Right lobe of liver (tissue), 4 donors: Measurements from ENCODE around the gene YIF1B.
"Not testable (repeated sequence)": the region's sequence is repeated elsewhere in the genome, so short reads cannot be mapped to it uniquely, and the experiment has no call there.

ENCODE experiments used
- POLR2A ChIP-seq: fragments of 450-650 bp; IDR thresholded peaks from one replicate; pipeline ENCODE4 v1.6.1; 2017; ENCODE audit warnings: antibody characterized with exemption, mild to moderate bottlenecking
- TF ChIP-seq, protein P1 (sequence below), 4 donors: fragments of 200-600 bp in 3 of 4; fragments of 450-650 bp in 1 of 4; IDR thresholded peaks; one replicate each; pipeline versions ENCODE4 v1.5.1 to v1.8.0; 2016 to 2022; ENCODE audit warnings: antibody characterized with exemption in 4 of 4, mild to moderate bottlenecking in 2 of 4
- donor health status: DM: no; HTN: no; CAD: no.
- donor health status: DM: no; HTN: no; CAD: no.
- donor health status: DM: no; HTN: yes; CAD: no.

DNA sequence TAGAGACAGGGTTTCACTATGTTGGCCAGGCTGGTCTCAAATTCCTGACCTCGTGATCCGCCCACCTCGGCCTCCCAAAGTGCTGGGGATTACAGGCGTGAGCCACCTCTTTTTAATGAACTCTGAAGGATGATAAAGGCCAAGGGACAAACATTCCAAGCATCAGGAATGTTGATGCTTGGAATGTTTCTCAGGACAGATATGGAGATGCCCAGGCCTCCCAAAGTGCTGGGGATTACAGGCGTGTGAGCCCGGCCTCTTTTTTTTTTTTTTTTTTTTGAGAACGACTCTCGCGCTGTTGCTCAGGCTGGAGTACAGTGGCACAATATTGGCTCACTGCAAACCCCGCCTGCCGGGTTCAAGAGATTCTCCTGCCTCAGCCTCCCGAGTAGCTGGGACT lies 53.8 kb downstream of the YIF1B start:
- TF ChIP-seq, protein P1, sequence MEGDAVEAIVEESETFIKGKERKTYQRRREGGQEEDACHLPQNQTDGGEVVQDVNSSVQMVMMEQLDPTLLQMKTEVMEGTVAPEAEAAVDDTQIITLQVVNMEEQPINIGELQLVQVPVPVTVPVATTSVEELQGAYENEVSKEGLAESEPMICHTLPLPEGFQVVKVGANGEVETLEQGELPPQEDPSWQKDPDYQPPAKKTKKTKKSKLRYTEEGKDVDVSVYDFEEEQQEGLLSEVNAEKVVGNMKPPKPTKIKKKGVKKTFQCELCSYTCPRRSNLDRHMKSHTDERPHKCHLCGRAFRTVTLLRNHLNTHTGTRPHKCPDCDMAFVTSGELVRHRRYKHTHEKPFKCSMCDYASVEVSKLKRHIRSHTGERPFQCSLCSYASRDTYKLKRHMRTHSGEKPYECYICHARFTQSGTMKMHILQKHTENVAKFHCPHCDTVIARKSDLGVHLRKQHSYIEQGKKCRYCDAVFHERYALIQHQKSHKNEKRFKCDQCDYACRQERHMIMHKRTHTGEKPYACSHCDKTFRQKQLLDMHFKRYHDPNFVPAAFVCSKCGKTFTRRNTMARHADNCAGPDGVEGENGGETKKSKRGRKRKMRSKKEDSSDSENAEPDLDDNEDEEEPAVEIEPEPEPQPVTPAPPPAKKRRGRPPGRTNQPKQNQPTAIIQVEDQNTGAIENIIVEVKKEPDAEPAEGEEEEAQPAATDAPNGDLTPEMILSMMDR (IDR thresholded peaks at IDR 0.05) = not testable (repeated sequence)
- TF ChIP-seq POLR2A = not testable (repeated sequence)
